IPS-18c (cell line): ENCODE results near the gene IRF2BPL.
A peak's percentile ranks its signal among the peaks of the same experiment; 100 is the strongest.
"Not testable (repeated sequence)": the region's sequence is repeated elsewhere in the genome, so short reads cannot be mapped to it uniquely, and the experiment has no call there.

Experiments used
- H3K4me3 ChIP-seq: 2 replicates; pipeline ENCODE4 v1.7.0; 2013; ENCODE audit warnings: low read depth, mild to moderate bottlenecking, low read length, moderate library complexity; ENCODE audit not compliant: insufficient read depth
- H3K9me3 ChIP-seq: one replicate; pipeline ENCODE4 v1.6.1; 2013; ENCODE audit warnings: mild to moderate bottlenecking, low read length, moderate library complexity; ENCODE audit not compliant: control insufficient read depth, insufficient read depth

Gene IRF2BPL

GRCh38 chr14:77025744-77026165, 2.8 kb downstream of the IRF2BPL start:
- H3K9me3 ChIP-seq, result no peaks in the 10 kb centered on the region
- peak overlapping the region; percentile 74 for H3K4me3 ChIP-seq

GRCh38 chr14:77024171-77024691, 4.3 kb downstream of the IRF2BPL start:
- Histone ChIP-seq H3K4me3 (peak overlapping the region; percentile 53), H3K9me3 (no peaks in the 10 kb centered on the region)

- Histone ChIP-seq H3K4me3 (peak overlapping the region; percentile 25; the same call in 1 of the 2 replicates), H3K9me3 (no peaks in the 10 kb centered on the region)
Observed at GRCh38 chr14:77023001-77023996, 5.2 kb downstream of the IRF2BPL start.

- Histone ChIP-seq H3K4me3 (no peak overlapping the region), H3K9me3 (no peaks in the 10 kb centered on the region)
Observed at GRCh38 chr14:77022236-77022852, 6.2 kb downstream of the IRF2BPL start.

GRCh38 chr14:77021424-77021823, 7.1 kb downstream of the IRF2BPL start:
- H3K4me3 ChIP-seq, H3K9me3 ChIP-seq: not testable (repeated sequence)

GRCh38 chr14:77018785-77019184, 9.7 kb downstream of the IRF2BPL start:
- H3K4me3 ChIP-seq, result no peak overlapping the region
- no peaks in the 10 kb centered on the region for H3K9me3 ChIP-seq

- Histone ChIP-seq H3K9me3 (no peaks in the 10 kb centered on the region), H3K4me3 (no peak overlapping the region)
Observed at GRCh38 chr14:77017666-77018065, 10.8 kb downstream of the IRF2BPL start.

GRCh38 chr14:77014734-77015133, 13.8 kb downstream of the IRF2BPL start:
- Histone ChIP-seq H3K4me3 (no peak overlapping the region), H3K9me3 (no peaks in the 10 kb centered on the region)

- H3K4me3 ChIP-seq, result no peak overlapping the region
- H3K9me3 ChIP-seq, result no peaks in the 10 kb centered on the region
Observed at GRCh38 chr14:77014004-77014604, 14.4 kb downstream of the IRF2BPL start.

- H3K4me3 ChIP-seq, result no peak overlapping the region
- H3K9me3 ChIP-seq, result no peaks in the 10 kb centered on the region
Observed at GRCh38 chr14:77012193-77012765, 16.2 kb downstream of the IRF2BPL start.

- Histone ChIP-seq H3K4me3 (no peak overlapping the region), H3K9me3 (no peaks in the 10 kb centered on the region)
Observed at GRCh38 chr14:77011245-77011644, 17.3 kb downstream of the IRF2BPL start.

GRCh38 chr14:77009014-77009413, 19.5 kb downstream of the IRF2BPL start:
- no peak overlapping the region for H3K4me3 ChIP-seq
- no peaks in the 10 kb centered on the region for H3K9me3 ChIP-seq

GRCh38 chr14:77008541-77008940, 20.0 kb downstream of the IRF2BPL start:
- Histone ChIP-seq H3K4me3 (no peak overlapping the region), H3K9me3 (no peaks in the 10 kb centered on the region)

- H3K4me3 ChIP-seq, result no peak overlapping the region
- no peaks in the 10 kb centered on the region for H3K9me3 ChIP-seq
Observed at GRCh38 chr14:77007975-77008421, 20.5 kb downstream of the IRF2BPL start.

- no peak overlapping the region for H3K4me3 ChIP-seq
- no peaks in the 10 kb centered on the region for H3K9me3 ChIP-seq
Observed at GRCh38 chr14:77007183-77007974, 21.1 kb downstream of the IRF2BPL start.

GRCh38 chr14:77006132-77006531, 22.4 kb downstream of the IRF2BPL start:
- no peaks in the 10 kb centered on the region for H3K9me3 ChIP-seq
- no peak overlapping the region for H3K4me3 ChIP-seq
